GM12864 (cell line): Measurements from ENCODE around the gene KLHL17.
"Not testable (repeated sequence)": the region's sequence is repeated elsewhere in the genome, so short reads cannot be mapped to it uniquely, and the experiment has no call there.

ENCODE experiments used
- DNase-seq: peaks from one replicate; pipeline ENCODE4 v3.0.0-alpha.2; 2011; ENCODE audit warnings: low read depth
- H3K4me3 ChIP-seq: 2 replicates; pipeline ENCODE4 v1.5.1; 2011; ENCODE audit warnings: mild to moderate bottlenecking, low read depth, low read length, control low read depth
- CTCF ChIP-seq: IDR thresholded peaks from 2 replicates; pipeline ENCODE4 v1.5.1; 2011; ENCODE audit warnings: low read depth, mild to moderate bottlenecking, moderate library complexity, low read length, control low read depth, inconsistent platforms; ENCODE audit errors: missing control alignments

Gene KLHL17

GRCh38 chr1:981955-982558 is 21.7 kb downstream of the KLHL17 start, which contains the start of gene PERM1:
PERM1 (minus strand) TSS chr1:982093; CDS start chr1:981029, 1,064 bp downstream.
- DNase-seq = no peak
- TF ChIP-seq CTCF = no peak
- H3K4me3 ChIP-seq = no peak within 1 kb of the TSS

GRCh38 chr1:982765-983436 is 22.5 kb downstream of the KLHL17 start:
- DNase-seq = no peak
- no peak overlapping the region for H3K4me3 ChIP-seq
- TF ChIP-seq CTCF = no peak

GRCh38 chr1:983798-984475 is 23.6 kb downstream of the KLHL17 start:
- TF ChIP-seq CTCF = peak; percentile 86
- H3K4me3 ChIP-seq = no peak overlapping the region
- DNase-seq = no peak

- no peak for TF ChIP-seq CTCF
- no peak for DNase-seq
- H3K4me3 ChIP-seq = no peak overlapping the region
Observed at GRCh38 chr1:984476-984814, 24.1 kb downstream of the KLHL17 start.

- H3K4me3 ChIP-seq = no peak overlapping the region
- DNase-seq = no peak
- no peak for TF ChIP-seq CTCF
Observed at GRCh38 chr1:985126-985525, 24.7 kb downstream of the KLHL17 start.

GRCh38 chr1:988061-988460 is 27.7 kb downstream of the KLHL17 start:
- H3K4me3 ChIP-seq, DNase-seq: not testable (repeated sequence)

- not testable (repeated sequence) for H3K4me3 ChIP-seq, DNase-seq
Observed at GRCh38 chr1:991275-991674, 30.9 kb downstream of the KLHL17 start.

GRCh38 chr1:991895-992294 is 31.5 kb downstream of the KLHL17 start:
- no peak for DNase-seq
- TF ChIP-seq CTCF = no peak
- H3K4me3 ChIP-seq = no peak overlapping the region
